Left ventricle myocardium superior (tissue), 1 donor: ENCODE measurements around the gene CCNY. TPM values are rescaled to one million over a fixed set of nuclear protein-coding genes. Genes with fewer than 3 reads are reported as not detected.

ENCODE experiments used
- ATAC-seq: fragments of 200-7000 bp; cut with Tn5 transposase; one replicate; pipeline ENCODE4 v1.9.1; 2020; ENCODE audit warnings: mild to moderate bottlenecking, moderate library complexity
- DNase-seq: peaks from one replicate; pipeline ENCODE4 v3.0.0-alpha.2; 2020
- intact Hi-C: fragments of 100-400 bp; cut with micrococcal nuclease; formaldehyde crosslinking; loops from one replicate; pipeline ENCODE4 v1.11.0; 2022
- total RNA-seq: library from RNA; stranded (reverse); fragmentation: NEBNext Ultra II Directional; extraction: Animal tissue kit (Norgen Biotek cat#: 25700); gene quantifications from one replicate; pipeline ENCODE4 v1.2.1, GENCODE V29; 2021
- donor health status: DM: no; HTN: yes; CAD: no; lungs with severe emphysema.

The CCNY gene
- total RNA-seq, 1 donor from 2014 or later, result 94.4 TPM

DNA sequence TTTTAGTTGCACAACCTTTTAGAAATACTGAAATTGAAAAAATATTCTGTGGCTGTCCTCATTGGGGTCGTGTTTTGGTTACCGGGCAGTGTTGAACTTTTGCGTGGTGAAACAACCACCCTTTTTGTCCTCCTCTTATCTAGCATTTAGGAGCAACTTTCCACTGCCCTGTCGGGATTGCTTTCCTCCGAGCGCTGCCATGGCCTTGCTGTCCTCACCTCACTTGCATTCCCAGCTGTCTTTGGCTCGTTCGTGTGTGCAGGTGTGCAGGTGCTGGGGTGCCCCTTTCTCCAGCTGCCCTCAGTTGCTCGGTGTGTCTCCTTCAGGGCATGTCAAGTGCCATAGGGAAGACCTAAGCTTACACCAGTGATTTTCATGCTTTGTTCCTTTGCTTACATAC lies 151.9 kb downstream of the CCNY start:
- intact Hi-C loops, result no loop called here
- ATAC-seq (peak; percentile 27), DNase-seq (no peak)

DNA sequence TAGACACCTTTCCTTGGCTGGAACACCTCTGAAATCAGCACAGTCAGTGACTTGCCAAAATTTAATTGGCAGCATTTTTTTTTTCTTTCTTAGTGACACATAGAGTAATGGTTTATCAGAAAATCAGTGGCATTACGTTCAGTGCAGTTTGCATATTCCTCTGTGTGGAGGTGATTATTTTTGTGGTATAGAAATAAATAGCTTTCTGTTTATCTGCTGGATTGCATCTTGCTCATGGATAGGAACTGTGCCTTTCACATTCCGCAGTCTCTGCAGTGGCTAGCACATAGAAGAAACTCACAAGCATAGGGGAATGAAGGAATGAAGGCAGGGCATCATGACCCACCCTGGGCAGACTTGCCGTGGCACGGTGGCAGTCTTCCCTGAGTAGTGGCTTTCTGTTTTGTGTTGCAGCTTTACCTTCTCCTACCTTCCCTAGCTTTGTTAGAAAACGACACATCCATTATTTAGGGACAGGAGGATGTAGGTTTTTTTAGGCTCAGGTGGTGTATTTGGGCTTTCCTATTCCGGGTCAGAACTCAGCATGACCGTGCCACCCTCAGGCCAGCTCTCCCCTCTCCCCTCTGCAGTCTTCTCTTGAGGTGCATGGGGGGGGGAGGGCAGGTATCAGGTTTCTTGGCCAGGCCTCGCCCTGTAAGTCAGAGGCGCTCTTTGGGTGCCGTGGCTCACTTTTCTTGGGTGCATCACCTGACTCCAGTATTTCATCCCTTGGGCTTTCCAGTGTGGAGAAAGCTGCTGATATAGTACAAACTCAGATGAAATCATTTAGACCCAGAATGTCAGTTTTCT lies 156.3 kb downstream of the CCNY start:
- intact Hi-C loops, result no loop called here
- peak; percentile 14 for ATAC-seq
- no peak for DNase-seq

DNA sequence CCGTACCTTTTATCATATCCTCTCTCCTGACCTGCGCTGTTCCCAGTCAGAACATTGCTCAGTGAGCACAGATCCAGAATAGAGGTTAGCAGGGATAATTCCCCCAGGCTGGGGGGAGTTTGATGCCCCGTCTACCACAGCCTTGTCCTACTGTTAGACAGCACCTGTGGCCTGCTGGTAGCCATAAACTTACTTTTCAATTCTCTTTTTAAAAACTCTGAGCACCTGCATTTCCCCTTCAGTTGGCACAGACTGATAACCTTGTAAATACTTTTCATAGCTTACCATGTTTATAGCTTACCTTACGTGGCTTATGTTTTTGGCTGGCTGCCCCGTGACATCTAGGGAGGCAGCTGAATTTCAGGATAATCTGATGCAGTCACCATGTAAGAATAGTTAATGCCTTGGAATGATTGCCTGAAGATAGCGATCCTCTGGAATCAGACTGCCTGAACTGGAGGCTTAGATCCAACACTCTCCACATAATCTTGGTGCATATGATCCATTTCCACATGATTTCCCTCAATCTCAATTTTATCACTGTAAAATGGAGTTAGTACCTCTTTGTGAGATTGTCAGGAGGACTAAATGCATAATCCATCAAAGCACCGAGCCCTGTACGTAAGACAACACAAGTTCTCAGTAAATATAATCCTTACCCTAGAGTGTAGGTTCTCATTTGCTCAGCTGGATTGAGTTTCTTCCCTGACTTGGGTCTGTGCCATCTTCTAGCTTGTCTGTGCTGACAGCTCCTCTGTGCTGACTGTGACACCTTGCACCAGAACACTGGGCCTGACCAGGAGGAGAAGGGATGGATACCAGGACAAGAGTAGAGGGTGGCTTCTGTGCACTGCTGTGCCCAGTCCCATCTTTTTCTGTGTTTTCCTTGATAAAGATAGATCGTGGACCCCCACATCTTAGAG lies 157.1 kb downstream of the CCNY start:
- DNase-seq, result no peak
- intact Hi-C loops, result no loop called here
- peak; percentile 87 for ATAC-seq

DNA sequence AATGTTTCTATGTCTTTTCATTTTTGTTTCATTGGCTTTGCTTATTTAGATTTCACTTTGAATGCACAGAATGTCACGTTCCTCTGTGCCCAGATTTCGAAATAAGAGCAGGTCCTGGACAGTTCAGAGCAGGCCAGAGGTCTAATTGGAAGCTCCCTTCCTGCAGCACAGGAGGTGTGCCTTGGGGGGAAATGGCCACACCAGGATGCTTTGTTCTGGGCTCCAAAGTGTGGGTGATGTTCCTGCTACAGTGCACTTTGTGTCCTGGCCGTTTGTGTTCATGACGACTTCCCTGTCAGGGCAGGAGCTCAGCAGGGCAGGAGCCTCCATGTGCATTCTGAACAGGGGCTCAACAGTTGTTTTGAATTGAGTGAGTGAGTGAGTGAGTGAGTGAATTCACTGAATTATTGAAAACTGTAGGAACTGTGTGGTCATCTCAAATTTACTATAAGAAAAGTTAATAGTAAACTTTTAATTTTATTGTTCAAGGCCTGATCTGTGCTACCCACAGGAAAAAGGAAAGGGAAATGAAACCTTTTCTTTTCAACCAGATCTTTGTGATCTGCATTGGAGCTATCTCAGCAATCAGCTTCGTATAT lies 159.3 kb downstream of the CCNY start:
- DNase-seq (no peak), ATAC-seq (peak; percentile 62)
- intact Hi-C loops, result no loop called here

DNA sequence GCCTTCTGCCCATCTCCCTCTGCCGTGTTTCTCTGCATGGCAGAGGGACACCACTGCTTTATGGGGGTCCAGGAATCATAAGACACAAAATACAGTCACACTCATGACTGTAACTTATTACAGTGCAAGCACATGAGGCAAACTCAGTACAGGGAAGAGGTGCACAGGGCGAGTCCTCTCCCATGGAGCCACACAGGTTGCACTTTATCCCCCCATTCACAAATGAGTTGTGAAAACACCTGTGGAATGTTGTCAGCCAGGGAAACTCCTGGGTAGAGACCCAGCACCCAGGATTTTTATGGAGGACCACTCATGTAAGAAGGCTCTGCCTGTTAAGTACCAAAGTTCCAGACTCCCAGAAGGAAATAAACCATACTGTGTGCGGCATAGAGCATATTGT lies 161.6 kb downstream of the CCNY start:
- DNase-seq, result no peak
- intact Hi-C loops, result no loop called here
- no peak for ATAC-seq

DNA sequence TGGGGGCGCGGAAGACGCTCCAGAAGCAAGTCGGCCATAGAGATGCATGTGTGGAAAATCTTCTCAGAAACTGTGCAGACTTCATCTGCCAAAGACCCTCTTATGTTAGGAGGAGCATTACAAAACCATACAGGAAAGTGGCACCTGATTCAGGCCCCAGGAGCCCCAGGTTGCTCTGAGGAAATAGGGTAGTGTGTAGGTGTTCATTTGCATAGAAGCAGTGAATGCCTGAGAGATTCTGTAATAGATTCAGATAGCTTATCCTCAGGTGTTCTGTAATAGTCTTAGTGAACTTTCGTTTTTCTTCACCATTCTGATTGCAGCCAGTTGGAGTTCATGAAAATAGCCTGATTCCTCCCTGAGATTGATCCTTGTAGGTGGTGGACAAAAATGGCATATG lies 162.4 kb downstream of the CCNY start:
- DNase-seq (no peak), ATAC-seq (no peak)
- intact Hi-C loops, result no loop called here

DNA sequence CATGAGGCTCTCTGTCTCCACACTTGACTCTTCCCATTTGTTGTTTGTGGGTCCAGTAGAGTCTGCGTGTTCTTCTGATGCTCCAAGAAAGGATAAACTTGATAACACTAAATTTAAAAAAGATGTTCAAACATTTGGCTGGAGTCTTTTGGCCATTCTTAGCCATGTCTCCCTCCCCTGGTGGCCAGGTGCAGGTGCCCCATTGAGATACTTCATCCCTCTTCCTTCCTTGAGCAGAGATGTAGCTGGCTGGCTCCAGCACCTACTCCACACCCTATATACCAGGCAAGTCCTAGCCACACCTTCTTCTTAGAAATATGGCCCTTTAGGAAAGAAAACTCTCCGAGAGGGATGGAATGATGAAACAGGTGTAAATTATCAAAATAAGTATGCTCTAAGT lies 165.6 kb downstream of the CCNY start:
- no peak for ATAC-seq
- no peak for DNase-seq
- intact Hi-C loops, result no loop called here

DNA sequence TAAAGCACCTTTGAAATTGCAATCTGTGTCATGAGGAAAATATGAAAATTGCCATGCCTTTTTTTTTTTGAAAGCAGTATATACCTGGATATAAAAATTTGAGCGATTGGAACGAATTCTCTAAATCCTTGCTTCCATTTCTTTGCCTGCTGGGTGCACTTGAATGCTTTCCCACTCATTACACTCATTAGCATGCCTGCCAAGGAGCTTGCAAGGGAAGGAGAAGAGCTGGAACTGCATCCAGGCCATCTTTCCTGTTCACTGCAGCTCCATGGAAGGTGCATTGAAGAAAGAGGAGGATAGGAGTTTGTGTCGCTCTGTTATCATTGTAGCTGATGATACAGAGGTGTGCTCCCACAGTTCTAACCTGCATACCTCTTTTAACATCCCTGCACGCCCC lies 166.4 kb downstream of the CCNY start:
- no peak for ATAC-seq
- DNase-seq, result no peak
- intact Hi-C loops, result no loop called here

DNA sequence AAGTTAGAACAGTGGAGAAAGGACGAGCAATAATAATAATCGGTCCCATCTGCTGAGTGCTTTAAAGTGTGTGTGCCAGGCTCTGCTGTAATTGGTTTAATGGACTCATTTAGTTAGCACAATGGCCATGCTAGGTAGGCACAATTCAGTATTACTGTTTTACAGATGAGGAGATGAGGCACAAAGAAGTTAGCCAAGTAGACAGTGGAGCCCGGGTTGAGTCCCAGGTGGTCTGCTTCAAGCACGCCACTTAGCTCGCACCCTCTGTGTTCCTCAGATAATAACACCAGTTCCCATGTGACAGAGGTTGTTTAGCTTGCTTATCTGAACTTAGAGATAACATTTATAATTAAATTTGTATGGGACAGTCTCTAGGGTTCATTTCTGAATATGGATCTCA lies 167.3 kb downstream of the CCNY start:
- intact Hi-C loops, result no loop called here
- DNase-seq (no peak), ATAC-seq (peak; percentile 50)

DNA sequence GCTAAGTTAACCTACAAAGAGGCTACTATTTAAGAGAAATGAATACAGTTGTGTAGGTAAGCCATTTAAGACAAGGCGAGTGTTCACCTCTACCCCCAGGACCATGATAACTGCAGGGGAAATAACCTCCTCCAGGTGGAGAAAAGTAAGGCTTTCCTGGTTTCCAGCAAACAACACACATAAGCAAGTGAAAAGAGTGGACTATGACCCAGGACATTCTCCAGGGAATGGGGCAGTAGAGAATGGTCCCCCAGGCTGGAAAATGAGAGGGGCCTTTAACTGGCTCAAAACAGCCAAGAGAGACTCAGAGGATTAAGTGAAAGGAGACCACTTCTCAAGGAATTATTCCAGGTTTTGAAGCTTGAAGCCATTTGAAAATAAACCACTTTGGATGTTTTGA lies 167.8 kb downstream of the CCNY start:
- ATAC-seq, result no peak
- intact Hi-C loops, result no loop called here
- DNase-seq, result no peak

DNA sequence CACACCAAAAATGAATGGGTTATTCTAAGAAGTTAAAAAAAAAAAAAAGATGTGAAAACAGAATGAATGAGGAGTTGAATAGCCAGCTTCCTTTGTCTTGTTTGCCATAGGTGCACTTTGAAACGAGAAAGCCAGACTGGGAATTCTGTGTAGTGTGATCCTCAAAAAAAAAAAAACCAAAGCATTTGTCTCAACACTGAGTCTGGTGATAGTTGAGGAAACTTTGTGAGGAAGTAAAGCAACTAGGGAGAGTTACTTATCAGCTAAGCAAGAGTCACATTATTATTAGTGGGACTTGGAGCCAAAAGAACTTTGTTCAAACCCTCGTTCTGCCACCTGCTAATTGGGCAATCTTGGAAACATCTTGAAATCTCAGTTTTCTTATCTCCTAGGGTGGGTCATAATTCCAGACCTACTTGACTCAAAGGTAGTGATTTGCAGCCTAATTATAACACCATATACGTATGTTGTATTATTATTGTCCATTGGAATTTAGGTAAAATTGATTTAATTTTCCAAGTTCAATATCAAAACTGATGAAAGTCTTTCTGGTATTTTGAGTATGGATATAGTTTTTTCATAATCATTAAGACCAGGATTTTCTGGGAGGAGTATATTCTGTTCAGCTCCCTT lies 169.0 kb downstream of the CCNY start:
- DNase-seq, result no peak
- intact Hi-C loops, result no loop called here
- ATAC-seq, result no peak

DNA sequence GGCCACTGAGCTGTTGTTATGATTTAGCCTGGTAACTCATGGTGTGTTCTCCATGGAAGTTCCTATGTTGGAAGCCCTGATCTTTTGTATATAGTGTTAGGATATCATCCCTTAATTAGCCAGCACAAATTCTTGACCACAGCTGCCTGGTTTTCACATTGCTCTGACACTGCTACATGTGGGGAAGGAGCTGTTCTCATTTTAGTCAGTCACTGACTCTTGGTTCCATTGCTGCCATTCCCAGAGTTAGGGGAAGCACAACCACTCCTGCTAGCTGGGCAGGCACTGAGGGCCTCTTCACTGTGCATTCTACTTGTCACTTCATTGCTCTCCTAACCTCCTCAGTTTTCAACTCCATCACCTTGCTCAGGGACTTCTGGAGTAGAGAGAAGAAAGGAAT lies 170.4 kb downstream of the CCNY start:
- intact Hi-C loops, result no loop called here
- ATAC-seq, result peak; percentile 32
- DNase-seq, result no peak

DNA sequence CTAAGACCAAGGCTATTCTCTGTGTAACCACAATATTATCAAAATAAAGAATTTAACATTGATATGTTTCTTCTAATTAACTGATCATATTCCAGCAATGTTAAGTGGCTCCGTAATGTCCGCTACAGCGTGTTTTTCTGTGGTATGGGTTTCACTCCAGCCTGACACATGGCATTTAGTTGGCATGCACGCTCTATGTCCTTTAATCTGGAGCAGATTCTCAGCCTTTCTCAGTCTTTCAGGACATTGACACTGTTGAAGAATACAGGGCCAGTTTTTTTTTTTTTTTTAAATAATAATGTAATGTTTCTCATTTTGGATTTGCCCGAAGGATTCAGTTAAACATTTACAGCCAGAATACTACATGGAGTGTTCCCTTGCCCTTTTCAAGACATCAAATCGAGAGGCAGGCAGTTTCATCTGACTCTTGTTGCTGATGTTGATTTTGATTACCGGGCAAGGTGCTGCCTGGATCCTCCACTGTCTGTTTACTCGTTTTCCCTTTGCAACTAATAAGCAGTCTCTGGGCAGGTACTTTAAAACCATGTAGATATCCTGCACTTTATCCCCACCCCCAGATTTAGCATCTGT lies 171.3 kb downstream of the CCNY start:
- intact Hi-C loops, result no loop called here
- DNase-seq (no peak), ATAC-seq (no peak)

DNA sequence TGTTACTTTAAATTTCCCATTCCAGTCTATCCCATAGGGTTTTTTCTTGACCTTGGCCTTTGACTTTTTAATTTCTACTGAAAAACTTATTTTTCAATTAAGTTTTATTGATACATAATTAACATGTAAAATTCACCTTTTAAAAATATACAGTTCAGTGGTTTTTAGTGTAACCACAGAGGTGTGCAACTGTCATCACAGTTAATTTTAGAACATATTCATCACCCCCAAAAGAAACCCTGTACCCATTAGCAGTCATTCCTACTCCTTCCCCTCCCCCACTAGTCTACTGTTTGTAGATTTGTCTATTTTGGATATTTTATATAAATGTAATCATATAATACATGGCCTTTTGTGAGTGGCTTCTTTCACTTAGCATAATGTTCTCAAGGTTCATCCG lies 172.3 kb downstream of the CCNY start:
- DNase-seq (no peak), ATAC-seq (no peak)
- intact Hi-C loops, result no loop called here

DNA sequence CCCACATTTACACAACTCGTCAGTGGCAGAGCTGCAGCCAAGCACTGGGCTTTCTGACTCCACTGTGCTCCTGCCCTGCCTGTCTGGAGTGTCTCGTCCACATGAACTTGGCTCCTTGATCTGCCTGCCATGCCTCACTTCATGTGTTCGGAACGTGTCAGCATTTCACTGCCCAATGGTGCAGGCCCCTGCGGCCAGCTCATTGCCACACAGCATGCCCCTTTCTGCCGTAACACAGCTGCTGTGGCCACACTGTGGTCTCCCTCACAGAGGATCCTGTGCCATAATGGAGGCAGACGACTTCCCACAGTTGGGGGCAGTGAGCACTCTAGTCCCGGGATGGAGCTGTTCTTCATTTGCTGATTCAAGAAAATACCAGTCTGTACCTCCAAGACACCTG lies 174.6 kb downstream of the CCNY start:
- no peak for ATAC-seq
- intact Hi-C loops, result no loop called here

DNA sequence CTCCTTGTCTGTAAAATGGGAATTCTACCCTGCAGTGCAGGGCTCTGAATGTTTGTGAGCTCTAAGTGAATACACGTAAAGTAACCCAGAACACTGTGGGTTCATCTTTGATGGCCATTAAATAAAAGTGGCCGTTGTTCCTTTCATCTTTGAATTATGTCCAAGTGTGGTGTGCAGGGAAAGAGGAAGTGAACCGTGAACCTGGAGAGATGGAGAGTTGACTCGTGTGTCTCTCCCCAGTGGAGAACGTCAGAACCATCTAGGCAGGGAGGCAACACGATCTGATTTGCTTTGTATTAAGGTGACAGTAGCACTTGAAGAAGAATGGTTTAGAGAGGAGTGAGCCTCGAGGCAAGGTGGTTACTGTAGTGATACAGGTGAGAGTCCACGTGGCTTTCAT lies 175.3 kb downstream of the CCNY start:
- ATAC-seq (no peak), DNase-seq (no peak)
- intact Hi-C loops, result no loop called here

More for the DNA sequence above, 174.6 kb downstream of the CCNY start:
- no peak for DNase-seq

DNA sequence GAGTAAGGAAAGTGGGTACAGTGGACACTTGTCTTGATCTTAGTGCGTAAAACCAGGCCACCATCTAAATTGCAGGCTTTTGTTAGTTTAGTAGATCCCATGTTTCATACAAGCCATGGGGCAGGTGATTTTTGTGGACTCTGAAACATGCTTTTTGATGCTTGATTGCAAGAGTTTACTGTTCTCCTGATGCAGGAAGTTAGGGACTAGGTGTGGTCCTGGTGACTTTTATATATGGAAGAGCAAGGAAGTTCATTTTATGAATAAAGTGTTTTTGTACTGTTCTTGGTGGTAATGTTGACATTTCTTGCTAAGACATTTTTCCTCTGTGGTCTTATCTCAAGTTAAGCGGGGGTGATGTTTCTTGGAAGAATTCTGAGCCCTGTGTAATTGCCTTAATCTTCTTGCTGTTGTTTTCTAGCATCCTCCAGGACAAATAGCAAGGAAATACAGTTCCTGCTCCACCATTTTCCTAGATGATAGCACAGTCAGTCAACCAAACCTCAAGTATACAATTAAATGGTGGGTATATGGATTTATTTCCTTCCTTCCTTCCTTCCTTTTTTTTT lies 179.9 kb downstream of the CCNY start:
- no peak for ATAC-seq
- intact Hi-C loops, result no loop called here
- no peak for DNase-seq

DNA sequence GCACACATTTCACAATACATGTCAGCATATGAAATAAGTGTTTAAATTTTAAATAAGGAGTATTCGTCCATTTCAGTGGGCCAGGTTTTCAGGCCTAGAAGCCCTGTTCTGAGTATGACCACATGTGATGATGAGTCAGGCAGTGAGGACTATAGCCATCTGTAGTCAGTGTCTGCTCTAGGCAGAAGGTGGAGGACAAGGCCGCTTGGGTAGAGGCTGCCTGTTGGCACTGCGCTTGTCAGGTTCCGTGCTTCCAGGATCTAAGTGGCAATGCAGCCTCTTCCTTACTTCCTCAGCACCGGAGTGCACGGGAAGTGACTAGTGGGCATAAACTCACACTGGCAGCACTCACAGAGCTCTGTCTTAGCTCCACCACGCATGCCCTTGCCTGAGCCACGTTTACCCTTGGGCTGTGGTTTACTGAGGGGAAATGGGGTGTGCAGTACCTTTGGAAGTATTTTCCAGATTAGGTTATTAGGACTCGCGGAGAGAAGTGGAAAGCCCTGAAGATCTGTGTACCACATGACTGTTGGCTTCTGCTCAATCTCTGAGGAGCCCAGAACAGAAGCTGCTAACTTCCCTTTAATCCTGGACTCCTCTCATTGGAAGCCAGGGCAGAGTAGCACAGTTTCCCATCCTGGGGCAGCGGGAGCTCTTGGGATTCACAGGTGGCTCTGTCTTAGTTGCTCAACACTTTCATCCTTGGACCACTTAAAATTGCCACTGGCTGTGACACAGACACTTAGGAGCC lies 181.3 kb downstream of the CCNY start:
- intact Hi-C loops, result no loop called here
- DNase-seq (no peak), ATAC-seq (peak; percentile 71)
